HL-60 (cell line): ENCODE measurements around the gene IRF1.

ENCODE experiments used
- DNase-seq, 2 experiments: peaks; one replicate each; pipeline ENCODE4 v3.0.0-alpha.2; 2010 to 2020; ENCODE audit warnings: low read depth in 1 of 2, low spot score in 1 of 2
- H3K27ac ChIP-seq: fragments of 250-450 bp; sonication (Bioruptor Pico); replicated peaks from 2 replicates; pipeline ENCODE4 v1.5.1; 2020; ENCODE audit warnings: mild to moderate bottlenecking, moderate library complexity
- H3K27me3 ChIP-seq: fragments of 250-450 bp; sonication (Bioruptor Pico); 2 replicates; pipeline ENCODE4 v1.5.1; 2021; ENCODE audit warnings: mild to moderate bottlenecking, moderate library complexity; ENCODE audit not compliant: insufficient read depth, poor library complexity, severe bottlenecking
- H3K4me3 ChIP-seq: replicated peaks from 2 replicates; pipeline ENCODE4 v1.5.1; 2011; ENCODE audit warnings: mild to moderate bottlenecking, control low read depth, low read length; ENCODE audit not compliant: insufficient read depth
- GABPA ChIP-seq: IDR thresholded peaks from 2 replicates; pipeline ENCODE4 v1.6.1; 2012; ENCODE audit warnings: low read depth
- POLR2AphosphoS5 ChIP-seq: IDR thresholded peaks from 2 replicates; pipeline ENCODE4 v1.6.1; 2012; ENCODE audit warnings: low read depth
- REST ChIP-seq: IDR thresholded peaks from 2 replicates; pipeline ENCODE4 v1.6.1; 2012; ENCODE audit warnings: low read depth; ENCODE audit not compliant: insufficient replicate concordance
- SPI1 ChIP-seq: IDR thresholded peaks from 2 replicates; pipeline ENCODE4 v1.6.1; 2012; ENCODE audit warnings: low read depth, mild to moderate bottlenecking, borderline replicate concordance
- TF ChIP-seq, protein P1 (sequence below): IDR thresholded peaks from one replicate; pipeline ENCODE4 v1.5.1; 2011; ENCODE audit warnings: low read length, control low read depth, inconsistent platforms; ENCODE audit not compliant: insufficient read depth

The IRF1 gene

DNA sequence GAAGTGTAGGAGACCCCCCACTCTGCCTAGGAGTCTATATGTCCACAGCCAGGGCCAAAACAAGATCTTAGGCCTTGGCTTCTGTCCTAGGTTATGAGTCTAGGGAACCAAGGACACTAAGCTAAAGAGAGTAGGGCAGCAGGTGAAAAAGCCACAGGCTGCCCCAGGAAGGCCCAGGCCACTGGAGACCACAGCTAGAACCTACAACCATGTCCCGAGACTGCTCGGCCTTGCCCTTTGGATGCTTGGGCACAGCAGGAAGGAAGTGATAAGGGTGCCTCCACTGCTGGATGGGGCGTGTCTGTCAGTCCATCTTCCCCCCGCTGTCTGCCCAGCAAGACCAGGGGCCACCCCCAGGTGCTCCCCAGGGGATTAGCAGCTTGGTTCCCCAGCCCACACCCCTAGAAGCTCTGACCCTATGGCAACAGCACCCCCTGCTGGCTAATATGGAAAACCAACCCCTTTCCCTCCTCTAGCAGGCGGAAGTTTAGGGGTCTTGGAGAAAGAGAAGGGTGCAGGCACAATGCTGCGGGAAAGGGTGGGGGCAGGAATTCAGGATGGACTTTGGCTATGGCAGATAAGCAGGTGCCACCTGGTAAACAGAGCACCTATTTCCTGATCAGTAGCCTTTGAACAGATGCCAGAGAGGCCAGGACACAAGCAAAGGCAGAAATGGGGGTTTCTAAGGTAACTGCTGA, 10.5 kb upstream of the IRF1 start:
- DNase-seq, result peak; percentile 60 to 63
- no peak for TF ChIP-seq GABPA
- TF ChIP-seq, protein P1, sequence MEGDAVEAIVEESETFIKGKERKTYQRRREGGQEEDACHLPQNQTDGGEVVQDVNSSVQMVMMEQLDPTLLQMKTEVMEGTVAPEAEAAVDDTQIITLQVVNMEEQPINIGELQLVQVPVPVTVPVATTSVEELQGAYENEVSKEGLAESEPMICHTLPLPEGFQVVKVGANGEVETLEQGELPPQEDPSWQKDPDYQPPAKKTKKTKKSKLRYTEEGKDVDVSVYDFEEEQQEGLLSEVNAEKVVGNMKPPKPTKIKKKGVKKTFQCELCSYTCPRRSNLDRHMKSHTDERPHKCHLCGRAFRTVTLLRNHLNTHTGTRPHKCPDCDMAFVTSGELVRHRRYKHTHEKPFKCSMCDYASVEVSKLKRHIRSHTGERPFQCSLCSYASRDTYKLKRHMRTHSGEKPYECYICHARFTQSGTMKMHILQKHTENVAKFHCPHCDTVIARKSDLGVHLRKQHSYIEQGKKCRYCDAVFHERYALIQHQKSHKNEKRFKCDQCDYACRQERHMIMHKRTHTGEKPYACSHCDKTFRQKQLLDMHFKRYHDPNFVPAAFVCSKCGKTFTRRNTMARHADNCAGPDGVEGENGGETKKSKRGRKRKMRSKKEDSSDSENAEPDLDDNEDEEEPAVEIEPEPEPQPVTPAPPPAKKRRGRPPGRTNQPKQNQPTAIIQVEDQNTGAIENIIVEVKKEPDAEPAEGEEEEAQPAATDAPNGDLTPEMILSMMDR, result peak; percentile 15
- no peak overlapping the region for H3K4me3 ChIP-seq
- no peak overlapping the region for H3K27ac ChIP-seq
- H3K27me3 ChIP-seq, result no peaks in the 10 kb centered on the region

DNA sequence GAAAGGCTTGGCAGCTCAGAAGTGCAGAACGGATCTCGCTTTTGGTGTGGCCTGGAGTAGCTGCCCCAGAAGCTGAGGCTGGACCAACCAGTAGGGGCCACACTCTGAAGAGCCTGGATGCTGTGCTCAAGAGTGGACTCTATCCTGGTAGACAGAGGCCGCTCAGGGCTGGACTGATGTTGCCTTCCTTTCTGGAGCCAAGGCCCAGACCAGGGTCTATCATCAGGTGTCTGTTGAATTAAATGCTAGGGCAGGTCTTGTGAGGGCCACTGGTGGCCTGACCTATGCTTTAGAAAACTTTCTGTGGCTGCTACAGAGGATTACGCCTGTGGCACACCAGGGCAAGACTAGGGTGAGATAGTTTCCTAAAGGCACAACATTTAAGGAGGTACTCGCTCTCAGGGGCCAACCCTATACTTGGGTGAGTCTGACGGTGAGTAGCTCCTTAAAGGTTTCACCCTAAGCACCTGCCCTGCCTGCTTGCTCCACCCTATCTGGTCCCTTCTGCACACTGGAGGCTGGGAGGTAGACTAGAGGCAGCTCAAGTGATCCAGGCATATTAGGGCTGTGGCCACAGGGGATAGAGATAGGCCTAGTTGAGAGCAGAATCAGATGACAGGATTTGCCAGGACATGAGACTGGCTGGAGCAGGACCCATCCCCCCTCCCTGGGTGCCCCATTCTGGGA, 9.8 kb upstream of the IRF1 start:
- no peak for TF ChIP-seq GABPA
- no peak for TF ChIP-seq POLR2AphosphoS5
- no peak for DNase-seq
- Histone ChIP-seq H3K4me3 (no peak overlapping the region), H3K27ac (no peak overlapping the region), H3K27me3 (no peaks in the 10 kb centered on the region)

DNA sequence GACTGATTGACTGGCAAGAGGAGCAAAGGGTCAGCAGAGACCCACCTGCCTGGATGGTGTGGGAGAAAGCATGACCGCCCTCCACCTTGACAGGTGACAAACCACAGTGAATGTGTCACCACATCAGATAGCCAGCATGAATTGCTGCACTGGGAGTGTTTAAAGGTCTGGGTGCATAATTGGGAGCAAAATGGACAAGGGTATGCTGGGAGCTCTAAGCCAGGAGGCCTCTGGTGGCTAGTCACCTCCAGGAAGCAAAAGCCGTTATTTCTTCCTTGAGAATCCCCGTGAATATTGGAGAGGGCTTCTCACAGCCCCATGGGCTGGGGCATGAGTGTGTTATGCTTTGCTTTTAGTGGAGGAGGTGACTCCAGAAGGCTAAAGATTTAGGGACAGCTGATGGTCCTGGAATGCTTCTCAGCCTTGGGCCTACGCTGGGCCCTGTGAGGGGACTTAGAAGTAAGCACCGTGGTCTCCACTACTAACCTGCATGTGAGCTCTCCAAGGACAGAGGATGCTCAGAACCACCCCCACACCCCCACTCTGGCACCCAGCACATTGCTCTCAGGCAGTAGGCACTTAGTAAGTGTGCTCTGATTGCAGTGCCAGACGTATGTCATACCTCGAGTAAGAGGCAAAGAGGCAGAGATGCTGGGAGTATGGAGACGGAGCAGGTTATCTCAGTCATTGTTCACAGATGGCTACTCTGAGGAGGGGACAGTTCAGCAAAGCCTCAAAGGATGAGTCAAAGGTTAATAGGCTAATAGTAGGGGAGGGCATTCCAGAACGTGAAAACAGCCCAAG, 9.1 kb upstream of the IRF1 start:
- TF ChIP-seq, protein P1, result no peak
- TF ChIP-seq SPI1, result no peak
- TF ChIP-seq GABPA, result no peak
- H3K27me3 ChIP-seq, result no peaks in the 10 kb centered on the region
- no peak for DNase-seq
- no peak overlapping the region for H3K4me3 ChIP-seq
- no peak overlapping the region for H3K27ac ChIP-seq

GRCh38 chr5:132498686-132499271, 8.2 kb upstream of the IRF1 start:
- no peak for DNase-seq
- no peak for TF ChIP-seq GABPA
- no peak for TF ChIP-seq POLR2AphosphoS5
- Histone ChIP-seq H3K27me3 (no peaks in the 10 kb centered on the region), H3K27ac (no peak overlapping the region), H3K4me3 (no peak overlapping the region)

GRCh38 chr5:132498152-132498551, 7.6 kb upstream of the IRF1 start:
- H3K4me3 ChIP-seq, result no peak overlapping the region
- no peak for TF ChIP-seq POLR2AphosphoS5
- TF ChIP-seq GABPA, result no peak
- TF ChIP-seq, protein P1, result no peak
- TF ChIP-seq REST, result no peak
- no peak for TF ChIP-seq SPI1
- DNase-seq, result no peak
- H3K27me3 ChIP-seq, result no peaks in the 10 kb centered on the region
- H3K27ac ChIP-seq, result no peak overlapping the region
